Activated gamma-delta T cell treated with Interleukin-2 at 50 U/mL for 16 hours (primary cell): Measurements from ENCODE around the gene GOLM1.
"Not testable (repeated sequence)": the region's sequence is repeated elsewhere in the genome, so short reads cannot be mapped to it uniquely, and the experiment has no call there.

ENCODE experiments used
- DNase-seq: peaks from one replicate; pipeline ENCODE4 v3.0.0-alpha.2; 2020

GOLM1 gene

DNA sequence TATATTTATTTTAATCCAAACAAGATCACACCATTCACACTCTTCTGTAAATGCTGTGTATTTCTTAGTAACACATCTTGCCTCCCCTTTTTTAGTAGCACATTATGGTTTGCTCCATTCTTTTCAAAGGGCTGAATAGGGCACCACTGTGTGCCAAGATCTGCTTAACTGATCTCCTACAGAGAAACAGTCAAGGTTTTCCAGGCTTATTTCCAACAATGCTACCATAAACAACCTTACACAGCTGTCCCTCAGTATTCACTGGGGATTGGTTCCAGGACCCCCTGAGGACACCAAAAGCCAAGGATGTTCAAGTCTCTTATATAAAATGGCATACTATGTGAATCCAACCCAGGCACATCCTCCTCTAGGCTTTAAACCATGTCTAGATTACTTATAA is 16.5 kb downstream of the GOLM1 start:
- DNase-seq: no peak

GRCh38 chr9:86079865-86080469 is 19.4 kb downstream of the GOLM1 start:
- DNase-seq: no peak

DNA sequence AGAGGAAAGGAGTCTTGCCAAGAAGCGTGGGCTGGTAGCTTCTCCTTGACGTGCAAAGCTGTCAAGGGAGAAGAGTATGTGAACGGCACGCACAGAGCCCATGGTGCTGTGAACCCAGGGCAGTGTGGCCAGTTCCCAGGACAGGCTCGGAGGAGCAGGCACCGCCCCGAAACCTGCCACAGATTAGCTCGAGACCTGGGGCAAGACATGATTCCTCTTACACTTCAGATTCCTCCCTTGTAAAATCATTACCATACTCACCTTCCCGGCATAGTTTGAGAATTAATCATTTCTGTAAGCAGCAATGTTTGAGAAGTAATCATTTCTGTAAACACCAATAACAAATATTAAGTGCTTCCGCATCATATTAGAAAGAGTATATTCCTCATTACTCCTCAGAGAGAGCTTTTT is 19.9 kb downstream of the GOLM1 start:
- DNase-seq: no peak

DNA sequence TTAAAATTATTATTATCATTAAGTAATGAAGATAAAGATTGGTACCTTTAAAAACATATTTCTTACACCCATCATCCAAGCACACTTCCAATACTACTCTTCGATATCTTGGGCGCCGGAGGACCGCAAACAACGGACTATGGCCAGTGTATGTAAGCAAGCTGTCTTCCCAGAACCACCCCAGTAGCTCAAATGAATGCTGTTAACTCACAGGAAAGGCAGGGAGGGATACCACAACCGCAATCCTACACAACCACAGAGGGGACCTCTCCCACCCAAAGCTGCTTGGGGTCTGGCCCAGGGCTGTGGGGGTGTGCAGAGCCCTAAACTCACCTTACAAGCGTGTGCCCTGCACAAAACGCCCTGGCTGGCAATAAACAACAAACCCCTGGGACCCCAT is 20.6 kb downstream of the GOLM1 start:
- no peak for DNase-seq

DNA sequence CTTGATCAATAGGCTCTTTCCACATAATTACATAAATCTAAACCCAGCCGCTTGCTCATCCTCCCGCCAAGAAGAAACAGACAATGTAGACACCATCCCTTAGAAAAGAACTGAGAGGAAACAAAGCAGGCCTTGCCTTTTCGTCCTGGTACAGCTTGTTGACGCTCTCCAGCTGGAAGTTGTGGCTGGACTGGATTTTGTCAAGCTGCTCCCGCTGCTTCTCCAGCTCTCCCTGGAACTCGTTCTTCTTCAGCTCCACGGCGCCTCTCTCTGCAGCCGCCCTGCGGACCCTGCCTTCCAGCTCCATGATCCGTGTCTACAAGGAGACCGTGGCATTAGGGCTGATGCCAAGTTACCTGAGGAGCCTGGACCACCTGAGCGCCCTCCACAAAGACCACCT is 22.1 kb downstream of the GOLM1 start:
- DNase-seq: no peak

DNA sequence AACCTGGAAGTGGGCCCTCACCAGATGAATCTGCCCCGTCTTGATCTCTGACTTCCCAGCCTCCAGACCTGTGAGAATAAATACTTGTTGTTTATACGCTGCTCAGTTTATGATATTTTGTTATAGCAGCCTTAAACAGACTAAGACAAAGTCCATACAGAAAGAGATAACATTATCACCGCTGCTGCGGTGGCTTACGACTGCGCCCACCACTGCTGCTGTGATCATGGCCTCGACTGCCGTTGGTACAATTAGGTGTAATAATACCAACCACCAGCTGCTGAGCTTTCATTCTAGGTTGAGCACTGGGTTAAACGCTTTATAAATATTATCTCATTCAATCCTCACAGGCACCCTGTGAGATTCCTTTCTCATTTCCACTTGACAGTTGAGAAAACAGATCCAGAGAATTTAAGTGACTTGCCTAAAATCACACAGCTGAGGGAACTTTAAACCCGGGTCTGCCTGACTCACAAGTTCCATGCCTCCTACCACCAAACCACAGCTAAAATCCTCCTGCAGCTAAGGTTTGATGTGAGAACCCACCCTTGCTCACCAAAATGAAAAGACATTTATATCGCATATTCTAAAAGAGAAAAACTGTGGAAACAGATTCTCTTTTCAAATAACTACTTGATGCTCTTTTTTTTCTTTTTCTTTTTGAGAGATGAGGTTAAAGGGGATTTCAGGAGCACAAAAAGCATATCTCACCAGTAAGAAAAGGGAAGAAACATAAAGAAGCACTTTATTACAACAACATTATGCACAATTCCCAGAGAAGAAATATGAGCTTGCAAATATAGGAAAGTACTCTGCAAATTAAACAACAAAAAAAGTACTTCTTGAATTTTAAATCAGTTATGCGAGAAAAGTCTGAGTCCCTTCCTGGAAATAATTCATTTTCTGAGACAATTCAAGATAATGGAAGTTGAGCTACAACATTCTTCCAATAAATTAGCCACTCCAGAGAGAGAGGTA is 23.9 kb downstream of the GOLM1 start:
- DNase-seq: no peak

DNA sequence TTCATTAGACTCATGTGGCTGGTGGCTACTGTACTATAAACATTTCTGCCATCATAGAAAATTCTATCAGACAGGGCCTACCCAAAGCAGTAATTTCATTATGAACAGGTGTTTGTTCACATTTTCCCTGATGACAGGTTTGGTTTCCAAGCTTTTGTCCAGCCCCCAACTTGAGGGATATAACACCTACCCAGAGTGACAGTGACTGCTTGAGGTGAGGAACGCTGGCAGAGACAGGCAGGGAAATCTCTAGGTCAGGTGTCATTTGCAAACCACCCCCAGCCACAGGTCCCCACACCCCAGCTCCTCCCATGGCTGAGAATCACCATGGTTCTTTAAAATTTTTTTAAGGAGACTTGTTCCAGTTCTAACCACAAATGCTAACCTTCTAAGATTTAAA is 25.5 kb downstream of the GOLM1 start:
- no peak for DNase-seq

DNA sequence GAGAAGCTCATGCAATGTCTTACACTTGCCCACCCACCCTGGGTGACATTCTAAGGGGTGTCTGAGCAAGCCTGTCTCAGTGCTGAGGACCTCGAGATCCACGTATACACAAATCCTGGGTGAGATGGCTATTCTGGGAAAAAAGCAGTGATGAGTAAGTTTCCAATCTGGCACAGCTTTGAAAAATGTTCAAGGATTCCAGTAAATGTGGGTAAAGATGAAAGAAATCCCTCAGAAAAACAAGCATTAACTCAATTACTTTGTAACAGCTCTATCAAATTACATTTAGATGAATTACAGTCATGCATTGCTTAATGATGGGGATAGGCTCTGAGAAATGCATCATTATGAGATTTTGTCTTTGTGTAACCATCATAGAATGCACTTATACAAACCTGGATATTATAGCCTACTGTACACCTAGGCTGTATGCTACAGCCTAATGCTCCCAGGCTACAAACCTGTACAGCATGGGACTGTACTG is 26.9 kb downstream of the GOLM1 start:
- DNase-seq: no peak

- no peak for DNase-seq
Measured at GRCh38 chr9:86069206-86069869, 30.0 kb downstream of the GOLM1 start.

GRCh38 chr9:86064220-86064619 is 35.1 kb downstream of the GOLM1 start:
- no peak for DNase-seq

GRCh38 chr9:86062845-86063693 is 36.3 kb downstream of the GOLM1 start:
- DNase-seq: no peak

GRCh38 chr9:86061972-86062739 is 37.2 kb downstream of the GOLM1 start:
- no peak for DNase-seq

DNA sequence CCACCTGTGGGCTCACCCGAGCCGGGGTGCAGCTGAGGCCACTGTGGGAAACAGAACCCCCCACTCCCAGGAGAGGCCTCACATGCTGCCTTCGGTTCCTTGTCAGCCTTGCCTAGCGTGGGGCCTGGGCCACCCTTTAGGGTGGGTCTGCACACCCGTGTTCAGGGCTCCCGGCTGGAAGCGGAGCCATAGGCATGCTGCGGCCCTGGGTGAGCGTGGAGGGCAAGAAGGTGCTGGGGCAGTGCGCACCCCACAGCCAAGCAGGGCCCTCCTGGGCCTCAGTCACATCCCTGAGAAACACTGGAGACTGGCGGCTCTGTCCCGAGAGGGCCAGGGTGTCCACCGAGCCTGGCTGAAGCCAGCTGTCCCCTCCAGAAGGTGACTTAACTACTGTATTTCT is 41.9 kb downstream of the GOLM1 start:
- no peak for DNase-seq

- no peak for DNase-seq
Measured at GRCh38 chr9:86054695-86055094, 44.7 kb downstream of the GOLM1 start.

DNA sequence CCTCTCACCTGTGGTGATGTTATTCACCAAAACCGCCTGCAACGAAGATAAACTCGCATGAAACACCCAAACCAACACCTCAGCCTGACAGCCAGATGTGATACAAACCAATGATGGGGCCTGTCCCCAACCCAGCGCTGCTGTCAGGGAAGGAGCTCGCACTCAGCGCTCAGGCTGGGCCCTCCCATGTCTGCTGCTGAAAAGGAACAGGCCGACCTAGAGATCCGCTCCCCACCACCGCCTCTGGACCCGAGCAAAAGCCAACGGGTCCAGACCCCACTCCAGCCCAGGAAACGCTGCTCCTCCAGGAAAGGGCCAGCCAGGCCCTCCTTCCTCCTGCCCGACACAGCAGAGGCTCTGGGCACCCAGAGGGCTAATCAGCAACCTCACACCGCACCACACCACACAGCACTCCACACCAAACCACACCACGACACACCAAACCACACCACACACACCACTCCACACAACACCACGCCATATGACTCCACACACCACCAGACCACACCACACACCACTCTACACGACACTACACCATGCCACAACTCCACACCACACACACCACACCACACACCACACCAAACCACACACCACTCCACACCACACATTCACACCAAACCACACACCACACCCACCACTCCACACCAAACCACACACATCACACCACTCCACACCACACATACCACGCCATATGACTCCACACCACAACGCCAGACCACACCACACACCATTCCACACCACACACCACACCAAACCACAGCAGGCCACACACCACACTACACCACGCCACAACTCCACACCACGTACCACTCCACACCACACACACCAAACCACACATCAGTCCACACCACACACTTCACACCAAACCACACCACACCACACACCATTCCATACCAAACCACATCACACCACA is 46.5 kb downstream of the GOLM1 start:
- no peak for DNase-seq

DNA sequence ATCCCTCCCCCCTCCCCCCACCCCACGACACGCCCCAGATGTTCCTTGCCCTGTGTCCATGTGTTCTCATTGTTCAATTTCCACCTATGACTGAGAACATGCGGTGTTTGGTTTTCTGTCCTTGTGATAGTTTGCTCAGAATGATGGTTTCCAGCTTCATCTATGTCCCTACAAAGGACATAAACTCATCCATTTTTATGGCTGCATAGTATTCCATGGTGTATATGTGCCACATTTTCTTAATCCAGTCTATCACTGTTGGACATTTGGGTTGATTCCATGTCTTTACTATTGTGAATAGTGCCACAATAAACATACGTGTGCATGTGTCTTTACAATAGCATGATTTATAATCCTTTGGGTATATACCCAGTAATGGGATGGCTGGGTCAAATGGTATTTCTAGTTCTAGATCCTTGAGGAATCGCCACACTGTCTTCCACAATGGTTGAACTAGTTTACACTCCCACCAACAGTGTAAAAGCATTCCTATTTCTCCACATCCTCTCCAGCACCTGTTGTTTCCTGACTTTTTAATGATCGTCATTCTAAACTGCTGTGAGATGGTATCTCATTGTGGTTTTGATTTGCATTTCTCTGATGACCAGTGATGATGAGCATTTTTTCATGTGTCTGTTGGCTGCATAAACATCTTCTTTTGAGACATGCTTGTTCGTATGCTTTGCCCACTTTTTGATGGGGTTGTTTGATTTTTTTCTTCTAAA is 51.2 kb downstream of the GOLM1 start:
- not testable (repeated sequence) for DNase-seq

GRCh38 chr9:86047361-86047760 is 52.0 kb downstream of the GOLM1 start:
- no peak for DNase-seq

GRCh38 chr9:86046930-86047341 is 52.4 kb downstream of the GOLM1 start:
- DNase-seq: no peak

DNA sequence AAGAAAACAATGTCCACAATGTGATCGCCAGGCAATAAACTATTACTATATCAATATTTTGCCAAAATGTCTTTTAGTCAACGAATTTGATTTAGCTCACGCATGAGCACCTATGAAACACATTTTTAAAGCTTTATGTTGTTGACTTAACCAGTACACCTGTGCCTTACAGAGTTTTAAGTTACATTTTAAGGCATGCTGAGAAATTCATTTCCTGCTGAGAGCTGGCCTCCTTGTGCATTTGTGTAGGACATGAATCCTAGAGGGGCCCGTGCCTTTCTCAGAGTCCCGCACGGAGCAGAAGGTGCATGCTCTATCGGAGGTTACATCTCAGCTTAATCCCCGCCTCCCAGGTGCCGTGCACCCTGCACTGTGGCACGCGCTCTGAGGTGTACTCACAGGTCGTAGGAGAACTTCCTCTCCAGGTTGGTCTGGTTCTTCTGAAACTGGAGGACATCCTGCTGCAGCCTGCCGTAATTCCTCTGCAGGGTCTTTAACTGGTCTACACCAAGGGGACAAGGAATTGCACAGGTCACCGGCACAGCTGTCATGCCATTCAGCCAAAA is 53.2 kb downstream of the GOLM1 start:
- DNase-seq: no peak

DNA sequence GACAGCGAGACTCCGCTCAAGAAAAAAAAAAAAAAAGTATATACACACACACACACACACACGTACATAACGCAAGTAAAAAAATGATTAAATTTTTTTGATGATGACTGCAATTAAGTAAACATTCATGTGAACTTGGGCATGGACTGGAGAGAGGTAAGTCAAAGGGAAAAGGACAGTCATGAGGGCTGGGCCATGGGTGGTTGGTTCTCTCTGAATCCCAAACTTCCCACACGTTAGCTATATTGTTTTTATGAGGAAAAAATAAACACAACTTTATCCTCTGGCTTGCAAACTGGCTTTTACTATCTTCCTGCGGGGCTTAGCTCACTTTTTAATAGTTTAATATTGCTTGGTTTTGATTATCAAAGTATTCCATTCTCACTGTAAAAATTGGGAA is 53.7 kb downstream of the GOLM1 start:
- no peak for DNase-seq
